Fibroblast of pulmonary artery (primary cell): ENCODE results near the gene HHIPL1.

ENCODE experiments used
- DNase-seq: peaks from one replicate; pipeline ENCODE4 v3.0.0-alpha.2; 2010; ENCODE audit warnings: low read depth
- H3K4me3 ChIP-seq: replicated peaks from 2 replicates; pipeline ENCODE4 v1.5.1; 2011; ENCODE audit warnings: low read depth, mild to moderate bottlenecking, control low read depth, low read length, moderate library complexity
- TF ChIP-seq, protein P1 (sequence below): IDR thresholded peaks from 2 replicates; pipeline ENCODE4 v1.5.1; 2011; ENCODE audit warnings: mild to moderate bottlenecking, control low read depth, low read length, inconsistent platforms; ENCODE audit errors: missing control alignments

The HHIPL1 gene

DNA sequence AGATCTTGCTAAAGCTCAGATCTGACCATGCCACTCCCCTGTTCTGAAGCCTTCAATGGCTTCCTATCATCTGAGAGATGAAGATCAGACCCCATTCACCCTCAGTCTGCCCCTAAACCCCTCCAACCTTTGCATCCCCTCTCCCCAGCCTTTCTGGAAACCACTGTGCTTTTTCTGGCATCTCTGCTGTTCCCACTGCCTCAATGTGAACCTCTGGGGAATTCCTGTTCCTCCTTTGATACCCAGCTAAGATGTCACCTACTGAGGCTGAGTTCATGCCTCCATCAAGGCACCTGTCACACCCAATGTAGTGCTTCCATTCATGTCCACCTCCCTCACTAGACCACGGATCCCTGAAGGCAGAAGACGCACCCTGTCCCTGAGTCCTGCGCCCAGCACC lies 58.5 kb downstream of the HHIPL1 start:
- no peak overlapping the region for H3K4me3 ChIP-seq
- no peak for DNase-seq
- TF ChIP-seq, protein P1, sequence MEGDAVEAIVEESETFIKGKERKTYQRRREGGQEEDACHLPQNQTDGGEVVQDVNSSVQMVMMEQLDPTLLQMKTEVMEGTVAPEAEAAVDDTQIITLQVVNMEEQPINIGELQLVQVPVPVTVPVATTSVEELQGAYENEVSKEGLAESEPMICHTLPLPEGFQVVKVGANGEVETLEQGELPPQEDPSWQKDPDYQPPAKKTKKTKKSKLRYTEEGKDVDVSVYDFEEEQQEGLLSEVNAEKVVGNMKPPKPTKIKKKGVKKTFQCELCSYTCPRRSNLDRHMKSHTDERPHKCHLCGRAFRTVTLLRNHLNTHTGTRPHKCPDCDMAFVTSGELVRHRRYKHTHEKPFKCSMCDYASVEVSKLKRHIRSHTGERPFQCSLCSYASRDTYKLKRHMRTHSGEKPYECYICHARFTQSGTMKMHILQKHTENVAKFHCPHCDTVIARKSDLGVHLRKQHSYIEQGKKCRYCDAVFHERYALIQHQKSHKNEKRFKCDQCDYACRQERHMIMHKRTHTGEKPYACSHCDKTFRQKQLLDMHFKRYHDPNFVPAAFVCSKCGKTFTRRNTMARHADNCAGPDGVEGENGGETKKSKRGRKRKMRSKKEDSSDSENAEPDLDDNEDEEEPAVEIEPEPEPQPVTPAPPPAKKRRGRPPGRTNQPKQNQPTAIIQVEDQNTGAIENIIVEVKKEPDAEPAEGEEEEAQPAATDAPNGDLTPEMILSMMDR = no peak

DNA sequence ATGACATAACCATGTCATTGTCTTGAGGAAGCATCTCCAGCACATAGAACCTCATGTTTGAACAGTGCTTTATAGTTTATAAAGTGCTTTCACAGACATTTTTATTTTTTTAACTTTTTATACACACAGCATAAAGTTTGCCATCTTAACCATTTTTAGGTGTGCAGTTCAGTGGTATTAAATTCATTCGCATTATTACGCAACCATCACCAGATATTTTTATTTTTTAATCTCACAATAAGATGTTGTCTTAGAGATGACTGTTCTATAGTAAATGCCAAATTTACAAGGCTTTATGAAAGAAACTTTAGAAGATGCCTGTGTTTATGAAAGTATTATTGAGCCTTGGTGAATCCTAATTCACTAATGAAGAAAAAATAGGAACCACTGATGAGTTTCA lies 59.1 kb downstream of the HHIPL1 start:
- TF ChIP-seq, protein P1 = no peak
- no peak for DNase-seq

DNA sequence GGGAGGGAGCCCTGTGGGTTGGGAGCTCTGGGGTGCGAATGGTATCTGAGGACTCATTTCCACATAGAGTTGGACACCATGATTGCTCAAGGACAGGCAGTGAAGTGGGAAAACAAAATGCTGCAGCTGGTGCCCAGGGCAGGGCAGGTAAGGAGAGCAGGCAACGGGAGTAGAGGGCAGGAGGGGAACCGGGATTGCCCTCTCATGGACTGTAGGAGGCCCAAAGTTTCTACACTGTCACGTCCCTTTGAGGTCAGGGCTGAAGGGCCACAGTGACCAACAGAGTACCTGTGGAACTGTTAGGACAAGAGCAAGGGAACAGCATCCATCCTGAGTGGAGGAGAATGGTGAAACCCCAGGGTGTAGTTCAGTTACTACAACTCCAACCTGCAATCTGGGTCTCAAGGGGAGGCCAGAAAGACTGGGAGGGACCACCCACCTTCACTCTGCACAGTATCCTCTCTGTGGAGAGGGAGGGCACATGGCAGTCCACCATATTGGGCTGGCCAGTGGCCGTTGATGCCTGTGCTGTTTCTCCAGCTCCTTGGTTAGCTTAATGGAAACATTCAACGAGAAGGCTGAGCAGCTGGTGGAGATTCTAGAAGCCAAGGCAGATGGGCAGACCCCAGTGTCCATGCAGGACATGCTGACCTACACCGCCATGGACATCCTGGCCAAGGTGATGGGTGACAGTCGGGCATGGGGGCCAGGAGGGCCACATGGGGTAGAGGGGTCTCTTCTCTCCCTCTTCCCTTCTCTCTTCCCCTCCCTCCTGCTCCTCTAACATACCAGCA lies 61.4 kb downstream of the HHIPL1 start:
- TF ChIP-seq, protein P1 = no peak
- DNase-seq = no peak
- H3K4me3 ChIP-seq = no peak overlapping the region

More for the DNA sequence above, 59.1 kb downstream of the HHIPL1 start:
- no peak overlapping the region for H3K4me3 ChIP-seq

DNA sequence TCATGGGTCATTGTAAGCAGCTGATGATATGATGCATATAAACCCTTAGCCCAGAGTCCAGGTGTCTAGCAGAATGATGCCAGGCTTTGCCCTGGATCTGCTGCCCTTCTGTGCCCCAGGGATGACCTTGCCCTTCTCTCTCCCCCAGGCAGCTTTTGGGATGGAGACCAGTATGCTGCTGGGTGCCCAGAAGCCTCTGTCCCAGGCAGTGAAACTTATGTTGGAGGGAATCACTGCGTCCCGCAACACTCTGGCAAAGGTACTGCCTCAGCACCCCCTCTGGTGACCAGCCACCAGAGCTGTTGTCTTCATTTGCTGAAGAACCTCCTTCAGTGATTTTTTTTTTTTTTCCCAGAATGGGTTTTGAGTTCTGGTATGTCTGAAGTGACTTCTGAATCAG lies 62.5 kb downstream of the HHIPL1 start:
- DNase-seq = no peak
- no peak overlapping the region for H3K4me3 ChIP-seq
- TF ChIP-seq, protein P1 = no peak

DNA sequence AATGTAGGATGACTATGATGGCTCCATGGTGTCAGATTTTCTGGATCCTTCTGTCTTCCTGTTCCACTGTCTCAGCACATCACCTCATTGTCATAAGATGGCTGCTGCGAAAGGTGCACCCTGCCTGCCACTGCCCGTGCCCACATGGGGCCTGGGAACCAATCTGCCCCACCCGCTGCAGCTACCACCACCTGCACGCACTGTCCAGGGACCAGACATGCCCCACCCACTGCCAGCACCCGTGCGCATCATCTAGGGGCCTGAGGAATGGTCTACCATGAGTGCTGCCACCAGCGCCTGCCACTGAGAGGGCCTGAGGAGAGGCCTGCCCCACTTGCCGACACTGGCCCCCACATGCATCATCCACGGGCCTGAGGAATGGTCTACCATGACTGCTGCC lies 63.0 kb downstream of the HHIPL1 start:
- no peak overlapping the region for H3K4me3 ChIP-seq
- TF ChIP-seq, protein P1 = no peak
- DNase-seq = no peak

DNA sequence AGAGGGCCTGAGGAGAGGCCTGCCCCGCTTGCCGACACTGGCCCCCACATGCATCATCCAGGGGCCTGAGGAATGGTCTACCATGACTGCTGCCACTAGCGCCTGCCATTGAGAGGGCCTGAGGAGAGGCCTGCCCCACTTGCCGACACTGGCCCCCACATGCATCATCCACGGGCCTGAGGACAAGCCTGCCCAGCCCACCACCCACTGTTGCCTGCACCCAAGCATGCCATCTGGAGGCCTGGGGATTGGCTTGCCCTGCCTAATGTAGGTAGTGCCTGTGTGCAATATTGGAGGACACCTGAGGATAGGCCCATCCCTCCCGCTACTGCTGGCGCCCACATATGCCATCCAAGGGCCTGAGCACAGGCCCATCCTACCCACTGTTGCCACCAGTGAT lies 63.5 kb downstream of the HHIPL1 start:
- H3K4me3 ChIP-seq = no peak overlapping the region
- no peak for DNase-seq
- TF ChIP-seq, protein P1 = no peak

DNA sequence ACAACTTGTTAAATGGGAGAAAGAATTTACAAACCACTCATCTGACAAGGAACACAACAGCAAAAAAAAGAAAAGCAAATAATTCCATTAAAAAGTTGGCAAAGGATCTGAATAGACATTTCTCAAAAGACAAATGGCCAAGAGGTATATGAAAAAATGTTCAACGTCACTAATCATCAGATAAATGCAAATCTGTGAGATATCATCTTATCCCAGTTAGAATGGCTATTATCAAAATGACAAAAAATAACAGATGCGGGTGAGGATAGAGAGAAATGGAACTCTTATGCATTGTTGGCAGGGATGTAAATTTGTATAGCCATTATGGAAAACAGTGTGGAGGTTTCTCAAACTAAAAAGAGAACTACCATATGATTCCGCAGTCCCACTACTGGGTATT lies 69.0 kb downstream of the HHIPL1 start:
- H3K4me3 ChIP-seq = no peak overlapping the region
- TF ChIP-seq, protein P1 = no peak
- DNase-seq = no peak
